Activated CD8-positive, alpha-beta memory T cell treated with anti-CD3 and anti-CD28 coated beads, Interleukin-2, amount 50 U/mL, for 48 hours (primary cell): ENCODE measurements around the gene FGF18.

ENCODE experiments used
- DNase-seq: peaks from one replicate; pipeline ENCODE4 v3.0.0-alpha.2; 2020

The FGF18 gene

GRCh38 chr5:171425596-171426244, 6.3 kb downstream of the FGF18 start:
- DNase-seq, result no peak

- no peak for DNase-seq
Observed at GRCh38 chr5:171426266-171426665, 6.8 kb downstream of the FGF18 start.

- DNase-seq, result no peak
Observed at GRCh38 chr5:171426680-171427079, 7.2 kb downstream of the FGF18 start.

- DNase-seq, result no peak
Observed at GRCh38 chr5:171427318-171428167, 8.1 kb downstream of the FGF18 start.

- no peak for DNase-seq
Observed at GRCh38 chr5:171428168-171428696, 8.8 kb downstream of the FGF18 start.

- no peak for DNase-seq
Observed at GRCh38 chr5:171428809-171429542, 9.5 kb downstream of the FGF18 start.

- no peak for DNase-seq
Observed at GRCh38 chr5:171429543-171429910, 10.1 kb downstream of the FGF18 start.

GRCh38 chr5:171431251-171431777, 11.9 kb downstream of the FGF18 start:
- DNase-seq, result no peak

GRCh38 chr5:171432076-171432475, 12.6 kb downstream of the FGF18 start:
- DNase-seq, result no peak

- no peak for DNase-seq
Observed at GRCh38 chr5:171432583-171433351, 13.3 kb downstream of the FGF18 start.

GRCh38 chr5:171433352-171433698, 13.9 kb downstream of the FGF18 start:
- no peak for DNase-seq

GRCh38 chr5:171433982-171434676, 14.7 kb downstream of the FGF18 start:
- no peak for DNase-seq

GRCh38 chr5:171434874-171435273, 15.4 kb downstream of the FGF18 start:
- no peak for DNase-seq

- DNase-seq, result no peak
Observed at GRCh38 chr5:171435908-171436307, 16.5 kb downstream of the FGF18 start.

- DNase-seq, result no peak
Observed at GRCh38 chr5:171436804-171437285, 17.4 kb downstream of the FGF18 start.

- DNase-seq, result no peak
Observed at GRCh38 chr5:171437286-171437821, 17.9 kb downstream of the FGF18 start.

- DNase-seq, result no peak
Observed at GRCh38 chr5:171438738-171439137, 19.3 kb downstream of the FGF18 start.

- DNase-seq, result no peak
Observed at GRCh38 chr5:171441246-171441791, 21.9 kb downstream of the FGF18 start.

GRCh38 chr5:171442287-171443042, 23.0 kb downstream of the FGF18 start:
- no peak for DNase-seq

GRCh38 chr5:171444582-171444981, 25.1 kb downstream of the FGF18 start:
- DNase-seq, result no peak
